HuH-7 (cell line): Measurements from ENCODE around the gene DACH1.

Experiments
- DNase-seq: peaks from one replicate; pipeline ENCODE4 v3.0.0; 2011; ENCODE audit warnings: low spot score

Gene DACH1

GRCh38 chr13:71624653-71625600, 242.1 kb downstream of the DACH1 start:
- no peak for DNase-seq

GRCh38 chr13:71621174-71622124, 245.6 kb downstream of the DACH1 start:
- no peak for DNase-seq

- DNase-seq, result no peak
These were observed 247.9 kb downstream of the DACH1 start for GRCh38 chr13:71619096-71619495.

GRCh38 chr13:71618159-71618558, 248.8 kb downstream of the DACH1 start:
- no peak for DNase-seq

- no peak for DNase-seq
These were observed 249.7 kb downstream of the DACH1 start for GRCh38 chr13:71617265-71617664.

- no peak for DNase-seq
These were observed 253.8 kb downstream of the DACH1 start for GRCh38 chr13:71613066-71613745.

- DNase-seq, result no peak
These were observed 255.7 kb downstream of the DACH1 start for GRCh38 chr13:71611292-71611691.

- peak; percentile 4 for DNase-seq
These were observed 256.1 kb downstream of the DACH1 start for GRCh38 chr13:71610876-71611275.

- no peak for DNase-seq
These were observed 257.7 kb downstream of the DACH1 start for GRCh38 chr13:71609271-71609670.

- no peak for DNase-seq
These were observed 259.4 kb downstream of the DACH1 start for GRCh38 chr13:71607575-71607974.

GRCh38 chr13:71606818-71607217, 260.2 kb downstream of the DACH1 start:
- no peak for DNase-seq

- DNase-seq, result no peak
These were observed 261.3 kb downstream of the DACH1 start for GRCh38 chr13:71605744-71606143.

GRCh38 chr13:71603255-71603654, 263.7 kb downstream of the DACH1 start:
- DNase-seq, result no peak

- no peak for DNase-seq
These were observed 264.7 kb downstream of the DACH1 start for GRCh38 chr13:71602344-71602743.

GRCh38 chr13:71597150-71597549, 269.9 kb downstream of the DACH1 start:
- DNase-seq, result no peak

GRCh38 chr13:71596116-71596515, 270.9 kb downstream of the DACH1 start:
- no peak for DNase-seq

GRCh38 chr13:71593566-71593965, 273.4 kb downstream of the DACH1 start:
- no peak for DNase-seq

- DNase-seq, result no peak
These were observed 275.6 kb downstream of the DACH1 start for GRCh38 chr13:71591374-71591773.

- no peak for DNase-seq
These were observed 276.3 kb downstream of the DACH1 start for GRCh38 chr13:71590654-71591148.

- no peak for DNase-seq
These were observed 278.0 kb downstream of the DACH1 start for GRCh38 chr13:71589032-71589431.

- no peak for DNase-seq
These were observed 279.2 kb downstream of the DACH1 start for GRCh38 chr13:71587817-71588216.

GRCh38 chr13:71587193-71587592, 279.8 kb downstream of the DACH1 start:
- DNase-seq, result no peak
